Stimulated activated CD8-positive, alpha-beta memory T cell treated with anti-CD3 and anti-CD28 coated beads, Interleukin-15, amount 100 ng/mL, for 1 hour (primary cell): Measurements from ENCODE around the gene TMEM269.
A peak's percentile ranks its signal among the peaks of the same experiment; 100 is the strongest.
"Not testable (repeated sequence)": the region's sequence is repeated elsewhere in the genome, so short reads cannot be mapped to it uniquely, and the experiment has no call there.

Experiments
- DNase-seq: peaks from one replicate; pipeline ENCODE4 v3.0.0-alpha.2; 2020; ENCODE audit warnings: low read depth

TMEM269 gene

GRCh38 chr1:42776502-42776901 is 8.3 kb upstream of the TMEM269 start:
- DNase-seq: no peak

DNA sequence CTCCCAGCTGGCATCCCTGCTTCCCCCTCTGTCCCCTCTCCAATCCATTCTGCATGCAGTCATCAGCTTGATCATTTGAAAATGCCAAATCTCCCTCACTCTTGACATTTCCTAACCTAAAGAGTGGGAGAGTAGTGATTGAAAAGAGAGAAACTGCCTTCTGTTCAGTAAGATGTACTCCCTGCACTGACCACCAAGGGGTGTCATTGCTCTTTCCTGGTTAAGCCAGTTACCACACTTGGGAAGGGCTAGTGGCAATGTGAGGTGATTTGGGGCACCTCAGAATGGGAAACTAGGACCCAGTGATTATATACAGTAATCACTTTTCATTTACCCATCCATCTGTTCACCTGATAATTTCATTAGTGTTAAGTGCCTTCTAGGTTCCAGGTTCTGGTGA is 6.9 kb upstream of the TMEM269 start:
- DNase-seq: no peak

GRCh38 chr1:42779725-42780124 is 5.1 kb upstream of the TMEM269 start:
- no peak for DNase-seq

- no peak for DNase-seq
Observed at GRCh38 chr1:42780176-42780575, 4.6 kb upstream of the TMEM269 start.

- no peak for DNase-seq
Observed at GRCh38 chr1:42783092-42783491, 1.7 kb upstream of the TMEM269 start.

GRCh38 chr1:42784547-42784945 is 245 bp upstream of the TMEM269 start:
- DNase-seq: no peak

DNA sequence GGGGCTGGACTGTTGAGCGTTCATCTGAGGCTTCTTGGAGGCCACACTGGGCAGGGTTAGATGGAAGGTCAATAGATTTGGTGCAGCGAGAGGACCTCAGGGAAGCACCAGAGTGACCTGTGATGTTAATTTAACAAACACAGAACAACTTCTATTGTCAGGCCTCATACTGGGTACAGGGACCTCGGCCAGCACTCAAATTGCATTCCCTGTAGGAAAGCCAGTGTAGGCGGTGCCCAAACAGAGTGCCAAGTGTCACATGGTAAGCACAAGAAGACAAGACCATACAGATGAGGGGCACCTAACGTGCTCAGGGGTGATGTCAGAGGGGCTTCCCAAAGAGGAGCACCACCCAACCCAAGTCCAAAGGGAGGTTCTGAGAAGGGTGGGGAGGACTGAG is 1.3 kb downstream of the TMEM269 start:
- no peak for DNase-seq

DNA sequence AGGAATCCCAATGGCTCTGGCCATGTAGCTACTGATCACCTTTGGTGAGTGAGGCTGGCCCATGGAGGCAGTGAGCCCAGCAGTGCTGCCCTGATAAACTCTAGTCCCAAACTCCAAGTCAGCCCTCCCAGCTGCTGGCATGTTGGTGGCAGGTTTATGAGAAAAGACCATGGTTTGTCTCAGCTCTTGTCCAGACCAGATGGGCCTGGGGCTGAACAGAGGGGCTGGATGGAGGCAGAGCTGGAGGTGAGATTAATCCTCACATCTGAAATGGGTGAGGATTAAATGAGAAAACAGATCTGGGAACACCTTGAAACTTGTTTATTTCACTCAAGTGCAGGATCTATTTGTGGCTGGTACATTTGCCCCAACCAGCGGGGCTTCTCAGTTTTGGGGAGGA is 3.2 kb downstream of the TMEM269 start:
- DNase-seq: no peak

DNA sequence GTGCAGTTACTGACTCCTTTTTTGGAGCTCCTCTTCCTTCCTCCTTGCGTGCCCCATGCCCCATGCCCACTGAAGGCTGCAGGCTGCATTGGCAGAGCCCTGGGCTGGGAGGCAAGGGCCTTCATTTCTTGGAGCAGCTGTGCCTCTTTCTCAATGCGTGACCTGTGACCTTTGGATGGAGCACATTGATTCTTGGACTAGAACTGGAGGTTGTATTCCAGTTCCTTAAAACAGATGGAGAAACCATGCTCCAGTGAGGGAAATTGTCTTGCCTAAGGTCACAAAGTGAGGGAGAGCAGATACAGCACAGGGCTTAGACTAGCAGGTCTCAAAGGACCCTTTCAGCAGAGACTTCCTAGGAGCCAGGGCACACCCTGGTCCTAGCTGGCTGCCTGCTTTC is 9.0 kb downstream of the TMEM269 start:
- no peak for DNase-seq

DNA sequence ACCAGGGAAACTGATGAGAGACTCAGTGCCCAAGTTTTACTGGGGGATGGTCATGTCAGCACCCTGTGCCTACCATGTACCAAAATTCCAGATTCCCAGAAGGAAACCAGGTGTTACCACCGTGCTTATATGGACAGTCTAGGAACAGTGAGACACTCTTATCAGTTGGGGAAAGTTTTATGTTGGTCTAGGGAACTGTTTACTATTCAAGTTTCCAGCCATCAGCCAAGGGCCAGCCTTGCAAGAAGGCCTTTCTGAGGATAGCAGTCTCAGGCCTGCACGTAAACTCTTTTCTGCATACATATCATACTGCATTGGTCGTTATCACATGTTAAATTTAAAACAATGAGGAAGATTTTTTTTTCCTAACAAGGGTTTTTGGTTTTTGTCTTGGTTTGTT is 12.6 kb downstream of the TMEM269 start:
- DNase-seq: no peak

DNA sequence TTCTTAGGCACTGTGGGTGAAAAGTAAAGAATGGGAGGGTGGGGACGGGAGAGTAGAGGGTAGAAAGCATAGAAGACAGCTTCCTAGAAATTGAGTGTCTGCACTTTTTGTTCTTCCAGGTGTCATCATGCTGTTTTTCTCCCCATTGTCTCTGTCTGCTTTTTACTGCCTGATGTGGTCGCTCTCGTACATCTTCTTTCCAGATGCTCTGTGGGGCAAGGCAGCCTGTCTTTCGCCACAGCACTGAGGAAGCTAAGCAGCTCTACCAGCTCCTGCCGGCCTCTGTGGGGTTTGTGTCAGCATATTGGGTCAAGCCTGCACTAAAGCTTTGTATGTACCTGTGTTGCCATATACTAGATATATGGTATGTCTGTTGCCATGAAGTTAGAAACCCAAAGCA is 13.2 kb downstream of the TMEM269 start:
- no peak for DNase-seq

DNA sequence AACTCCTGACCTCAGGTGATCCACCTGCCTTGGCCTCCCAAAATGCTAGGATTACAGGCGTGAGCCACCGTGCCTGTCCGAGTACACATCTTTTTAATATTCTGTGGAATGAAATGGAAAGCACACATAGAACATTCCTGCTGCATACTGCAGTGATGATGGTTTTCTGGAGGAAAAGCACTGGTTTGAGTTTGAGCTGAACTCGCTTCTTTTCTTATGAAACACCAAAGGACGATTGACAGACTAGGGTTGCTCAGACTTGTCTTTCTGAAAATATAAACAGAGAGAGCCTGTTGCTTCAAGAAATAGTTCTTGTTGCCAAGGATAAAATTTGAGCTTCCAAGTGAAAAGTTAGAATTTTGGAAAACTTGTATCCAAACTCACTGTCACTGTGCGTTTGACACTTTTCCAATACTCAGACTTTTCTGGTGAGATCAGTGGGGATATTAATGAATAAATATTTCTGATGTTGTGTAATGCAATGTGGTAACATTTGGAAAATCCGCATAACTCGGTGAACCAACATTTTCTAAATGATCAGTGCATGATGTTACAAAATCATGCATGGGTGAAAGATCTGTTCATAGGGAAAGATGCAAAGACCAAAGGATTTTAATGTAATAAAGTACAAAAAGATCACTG is 17.2 kb downstream of the TMEM269 start:
- no peak for DNase-seq

DNA sequence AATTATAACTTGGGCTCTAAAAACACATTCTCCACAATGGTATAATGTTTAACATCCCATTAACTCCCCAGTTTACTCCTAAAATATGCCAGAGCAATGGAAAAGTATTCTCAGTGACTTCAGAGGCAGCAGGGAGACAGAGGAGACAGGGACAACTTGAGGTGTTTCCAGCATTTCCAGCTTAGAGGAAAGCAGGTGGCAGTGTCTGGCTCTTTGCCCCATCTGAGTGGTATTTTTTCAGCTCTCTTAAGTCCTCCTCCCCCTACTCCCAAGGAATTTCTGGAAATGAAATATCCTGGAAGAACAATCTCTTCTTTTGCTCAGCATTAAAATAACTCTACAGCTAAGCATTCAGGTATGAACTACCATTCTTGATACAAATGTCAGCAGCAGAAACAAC is 21.4 kb downstream of the TMEM269 start:
- no peak for DNase-seq

- no peak for DNase-seq
Observed at GRCh38 chr1:42806593-42806992, 21.8 kb downstream of the TMEM269 start.

DNA sequence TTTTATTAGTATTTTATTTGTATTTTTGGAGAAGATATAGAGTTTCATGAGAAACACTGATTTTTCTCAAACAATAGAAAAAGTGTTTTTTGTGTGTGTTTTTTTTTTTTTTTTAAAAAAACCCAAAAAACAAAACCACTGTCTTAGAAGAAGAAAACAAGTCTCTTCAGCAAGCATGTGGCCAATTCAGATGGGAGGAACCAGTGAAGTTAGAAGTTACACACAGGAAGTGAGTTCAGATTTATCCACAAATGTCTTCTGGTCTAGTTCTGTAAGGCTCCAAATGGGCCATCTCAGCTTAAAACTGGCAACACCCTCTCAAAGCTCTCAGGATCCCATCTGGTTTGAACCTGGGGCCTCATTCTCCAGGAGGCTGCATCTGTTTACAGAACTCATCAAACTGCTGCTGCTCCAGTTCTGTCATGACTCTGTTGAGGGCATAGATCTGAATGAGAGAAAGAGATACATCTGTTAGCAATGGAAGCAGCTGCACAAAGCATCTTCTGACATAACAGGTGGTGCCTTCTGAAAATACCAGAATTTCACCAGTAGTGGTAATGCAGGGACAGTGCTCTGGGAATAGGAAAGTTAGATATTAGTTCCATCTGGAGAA is 22.4 kb downstream of the TMEM269 start:
- no peak for DNase-seq

- not testable (repeated sequence) for DNase-seq
Observed at GRCh38 chr1:42814815-42815214, 30.0 kb downstream of the TMEM269 start.

DNA sequence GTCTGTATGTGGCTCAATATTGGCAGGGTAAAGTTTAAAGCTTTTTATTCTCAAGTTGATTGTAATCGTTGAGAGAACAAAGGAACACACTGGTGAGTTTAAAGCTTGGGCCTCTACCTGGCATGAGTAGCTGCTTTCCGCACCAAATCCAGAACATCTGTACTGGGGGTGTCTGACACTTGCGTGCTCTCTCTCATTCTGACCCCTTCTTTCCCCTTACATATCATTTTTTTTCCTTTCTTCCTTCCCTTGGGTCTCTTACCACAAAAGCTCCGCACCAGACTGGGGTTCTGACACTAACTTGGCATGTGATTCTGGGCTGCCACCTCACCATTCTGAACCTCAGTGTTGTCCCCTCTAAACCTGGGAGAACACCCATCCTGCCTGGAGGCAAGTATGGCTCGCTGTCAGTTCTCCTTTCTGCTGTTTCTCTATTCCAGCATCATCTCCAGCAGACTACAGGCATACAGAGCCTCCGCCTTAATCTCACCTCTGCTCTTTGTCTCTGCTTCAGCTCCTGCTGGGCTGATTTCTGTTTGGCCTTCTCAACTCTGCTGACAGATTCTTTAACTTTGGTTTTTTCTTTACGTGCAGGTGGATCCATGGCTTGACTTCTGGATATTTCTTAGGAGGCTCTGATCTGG is 31.3 kb downstream of the TMEM269 start:
- no peak for DNase-seq

GRCh38 chr1:42816585-42817439 is 32.0 kb downstream of the TMEM269 start, which contains the start of the genes ERMAP and SVBP:
ERMAP (plus strand) TSS chr1:42817122; CDS start chr1:42830449, 13,327 bp downstream.
SVBP (minus strand) TSS chr1:42817397; CDS start chr1:42816544, 853 bp downstream.
- DNase-seq: peak; percentile 87

DNA sequence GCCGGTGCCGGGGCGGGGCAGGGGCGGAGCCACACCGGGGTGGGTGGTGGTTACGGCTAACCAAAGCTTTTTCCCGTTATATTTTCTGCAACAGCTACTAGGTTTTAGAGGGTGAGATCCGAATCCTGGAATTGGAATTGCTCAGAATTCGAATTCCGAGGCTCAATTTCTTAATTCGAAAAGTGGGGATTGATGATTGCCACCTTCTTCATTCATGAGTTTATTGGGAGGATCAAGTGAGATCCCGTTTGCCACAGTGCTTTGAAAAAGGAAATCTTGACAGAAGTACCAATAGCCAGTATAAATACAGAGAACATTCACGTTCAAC is 32.6 kb downstream of the TMEM269 start:
- no peak for DNase-seq

GRCh38 chr1:42817976-42818375 is 33.2 kb downstream of the TMEM269 start:
- no peak for DNase-seq

DNA sequence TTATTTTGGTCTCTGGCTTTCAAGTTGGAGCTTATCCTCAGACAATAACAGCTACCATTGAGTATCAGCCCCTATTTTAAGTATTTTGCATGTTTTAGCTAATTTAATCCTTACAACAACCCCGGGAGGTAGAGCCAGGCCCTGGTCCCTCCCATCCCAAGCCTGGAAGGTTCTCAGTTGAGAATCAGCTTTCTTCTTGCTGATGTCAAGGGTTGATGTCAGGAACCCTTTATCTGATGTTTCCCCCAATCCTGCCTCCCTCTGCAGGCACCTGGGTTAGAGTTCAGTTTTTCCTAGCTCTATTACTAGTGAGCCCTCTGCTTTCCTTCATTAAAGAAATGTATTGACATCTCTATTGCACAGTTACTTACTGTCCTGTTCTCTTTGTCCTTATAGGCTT is 36.0 kb downstream of the TMEM269 start:
- no peak for DNase-seq

- DNase-seq: no peak
Observed at GRCh38 chr1:42821690-42822089, 36.9 kb downstream of the TMEM269 start.
